Measurements from ENCODE around the gene ZBTB7A. TPM values are rescaled to one million over a fixed set of nuclear protein-coding genes. Genes with fewer than 3 reads are reported as not detected.

The ZBTB7A gene
- total and polyA plus RNA-seq, 10 of the 15 experiments (the other 5 are each of a cell fraction or from before 2014, with no cell fraction given): 0.26 to 42.4 (median 4.5) TPM

DNA sequence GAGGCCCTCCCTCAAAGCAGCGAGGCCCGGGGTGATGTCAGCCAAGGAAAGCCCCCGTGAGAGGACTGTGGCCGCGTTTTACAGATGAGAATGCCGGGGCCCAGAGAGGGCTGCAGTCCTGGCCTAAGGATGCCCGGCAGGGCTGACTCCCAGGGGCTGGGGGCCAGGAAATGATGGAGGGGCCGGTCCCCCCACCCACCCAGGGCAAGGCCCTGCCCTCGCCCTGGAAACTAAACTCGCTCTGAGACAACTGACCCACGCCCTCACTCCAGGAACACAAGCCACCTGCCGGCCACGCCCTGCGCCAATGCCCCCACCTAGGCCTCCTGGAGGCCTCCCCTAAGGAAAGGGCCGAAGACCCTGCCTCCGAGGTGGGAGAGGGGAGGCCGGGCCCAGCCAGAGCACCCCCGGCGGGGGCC lies 7.2 kb downstream of the ZBTB7A start:
- ChIA-PET POLR2A (interaction anchor here (0.5 to 3.2 kb wide), 11 partner anchors 15 to 283 kb away, joined by 3 to 15 read pairs (median 5); partner anchors contain the start of genes EEF2 and PIAS4), RAD21 (ENCODE audit: unreplicated experiment) (interaction anchor here (1.2 to 2.6 kb wide), 4 partner anchors 50 to 80 kb away, joined by 3 to 10 read pairs (median 4); no protein-coding TSS in a partner anchor), SMC1A (ENCODE audit: uncharacterized antibody, unreplicated experiment) (interaction anchor here (1.9 kb wide), 1 partner anchor 56 kb away, joined by 5 read pairs; no protein-coding TSS in a partner anchor), CTCF (interaction anchor here (1.2 to 3.1 kb wide), 4 partner anchors 57 to 80 kb away, joined by 3 to 12 read pairs (median 8); partner anchors contain the start of gene EEF2)
- ATAC-seq (peak; percentile 31), DNase-seq (ENCODE audit: low read depth, low spot score) (no peak), FAIRE-seq (no peak)
- Histone ChIP-seq H4K20me1 (ENCODE audit: control insufficient read depth, insufficient read depth) (peaks cover 18% of the 10 kb centered on the region), H2AFZ (ENCODE audit: control insufficient read depth, low read depth, low read length) (no peak overlapping the region), H3K4me1 (ENCODE audit: control insufficient read depth, insufficient read depth, low read length) (peaks cover 29% of the 10 kb centered on the region), H3K27ac (ENCODE audit: control insufficient read depth, insufficient read depth) (peak overlapping the region; percentile 87), H3K9ac (ENCODE audit: control insufficient read depth, insufficient read depth, low read length) (peak overlapping the region; percentile 75), H3K79me2 (ENCODE audit: control insufficient read depth, insufficient read depth, low read length) (peaks cover 87% of the 10 kb centered on the region), H3K4me3 (peak overlapping the region; percentile 58), H3K9me3 (replicated peaks; ENCODE audit: control insufficient read depth, insufficient read depth, low read length) (no peaks in the 10 kb centered on the region), H3K36me3 (ENCODE audit: control insufficient read depth in 2 of 2, insufficient read depth in 2 of 2, low read length in 1 of 2) (peaks cover 9 to 22% of the 10 kb centered on the region in 2 experiments; a peak in 3 of 4 replicates), H3K4me2 (ENCODE audit: control insufficient read depth, insufficient read depth) (peak overlapping the region; percentile 98), H3K27me3 (replicated peaks in 1 of 2; ENCODE audit: control insufficient read depth in 2 of 2, insufficient read depth in 2 of 2, low read length in 1 of 2) (no peaks in the 10 kb centered on the region)
- TF ChIP-seq HDAC6 (IDR thresholded peaks at IDR 0.05; ENCODE audit: unreplicated experiment) (no peak), KDM1A (IDR thresholded peaks at IDR 0.05; ENCODE audit: borderline replicate concordance) (no peak), ZNF622 (IDR thresholded peaks at IDR 0.05) (no peak), RAD21 (IDR thresholded peaks at IDR 0.05; ENCODE audit: insufficient read depth, low read depth, low read length) (no peak), CHD4 (IDR thresholded peaks at IDR 0.05) (no peak), SREBF1 (IDR thresholded peaks at IDR 0.05; ENCODE audit: low read length) (no peak), NFXL1 (IDR thresholded peaks at IDR 0.05; ENCODE audit: borderline replicate concordance) (no peak), IKZF1 (conservative IDR thresholded peaks at IDR 0.05) (0 out of 2 replicates have a peak, but pooled peaks have one; percentile 14), CTCF (IDR thresholded peaks at IDR 0.05 in 2 of 3, conservative IDR thresholded peaks at IDR 0.05 in 1 of 3; ENCODE audit: control insufficient read depth in 2 of 3, extremely low read depth in 1 of 3, insufficient read depth in 1 of 3, low read depth in 3 of 3, low read length in 3 of 3) (0 out of 6 replicates have a peak, but pooled peaks of 1 of the 3 experiments have one; percentile 1), CREB1 (IDR thresholded peaks at IDR 0.05; ENCODE audit: low read depth) (no peak), EED (IDR thresholded peaks at IDR 0.05; ENCODE audit: low read depth) (no peak), CBX3 (IDR thresholded peaks at IDR 0.05; ENCODE audit: borderline replicate concordance, low read depth) (no peak), SIN3A (IDR thresholded peaks at IDR 0.05; ENCODE audit: low read depth, low read length) (0 out of 2 replicates have a peak, but pooled peaks have one; percentile 1), POLR2AphosphoS5 (IDR thresholded peaks at IDR 0.05; ENCODE audit: low read length) (0 out of 2 replicates have a peak, but pooled peaks have one; percentile 8), HDGF (IDR thresholded peaks at IDR 0.05) (no peak), ZNF24 (IDR thresholded peaks at IDR 0.05) (no peak), PAX8 (IDR thresholded peaks at IDR 0.05) (no peak), BRCA1 (IDR thresholded peaks at IDR 0.05; ENCODE audit: low read depth, low read length) (no peak), BCLAF1 (IDR thresholded peaks at IDR 0.05) (no peak), MYC (IDR thresholded peaks at IDR 0.05; ENCODE audit: insufficient read depth, insufficient read length, insufficient replicate concordance, low read length, severe bottlenecking) (no peak)
- intact Hi-C loops (cut with micrococcal nuclease; ENCODE audit: unreplicated experiment) (no loop called here), in situ Hi-C loops (cut with MboI) (no loop called here)
- WGBS (ENCODE audit: insufficient coverage, insufficient replicate concordance, low lambda C conversion rate, missing lambda C conversion rate): under 1% methylated on average over 15 of the region's 19 CpGs
- BruUV-seq (replicated peaks): no TSS peak

Measured in GM12878 (cell line).